Adrenal gland (tissue), 5 donors: ENCODE measurements around the gene DHRS4.

Experiments
- CTCF ChIP-seq, 6 experiments: fragments of 450-650 bp in 4 of 6; fragments of 200-600 bp in 2 of 6; sonication (generic) in 1 of 6; IDR thresholded peaks; 1 replicate in 5 of 6; 2 replicates in 1 of 6; pipeline versions ENCODE4 v1.5.1 to v1.8.0; 2016 to 2021; ENCODE audit warnings: antibody characterized with exemption in 6 of 6, mild to moderate bottlenecking in 2 of 6, moderate library complexity in 1 of 6
- POLR2A ChIP-seq, 2 donors: fragments of 450-650 bp; IDR thresholded peaks; one replicate each; pipeline ENCODE4 v1.6.1; 2017; ENCODE audit warnings: antibody characterized with exemption in 2 of 2, mild to moderate bottlenecking in 2 of 2, moderate library complexity in 1 of 2
- donor health status: DM: no; HTN: no; CAD: no.

GRCh38 chr14:23926543-23926942 is 27.0 kb upstream of the DHRS4 start:
- TF ChIP-seq CTCF (IDR thresholded peaks at IDR 0.05) (no peak), POLR2A (IDR thresholded peaks at IDR 0.05) (no peak)
